Thoracic aorta (tissue), 2 donors: ENCODE measurements around the gene RCOR3. TPM values are rescaled to one million over a fixed set of nuclear protein-coding genes. Genes with fewer than 3 reads are reported as not detected.

Experiments
- ATAC-seq: fragments of 150-250 bp; one replicate; pipeline ENCODE4 v1.8.0; 2017; ENCODE audit warnings: low read depth; ENCODE audit not compliant: insufficient number of reproducible peaks, low FRiP score
- DNase-seq: peaks from one replicate; pipeline ENCODE4 v3.0.0-alpha.2; 2020; ENCODE audit warnings: low spot score
- H3K27ac ChIP-seq, 2 donors: fragments of 200-600 bp; sonication (generic); 1 replicate in 1 of 2; 2 replicates in 1 of 2; pipeline ENCODE4 v1.5.1; 2016; ENCODE audit warnings: mild to moderate bottlenecking in 2 of 2, moderate library complexity in 2 of 2
- H3K27me3 ChIP-seq: fragments of 200-600 bp; sonication (generic); replicated peaks from 2 replicates; pipeline ENCODE4 v1.6.0; 2016; ENCODE audit warnings: mild to moderate bottlenecking; ENCODE audit not compliant: insufficient read depth
- H3K36me3 ChIP-seq: fragments of 200-600 bp; sonication (generic); one replicate; pipeline ENCODE4 v1.5.1; 2016
- H3K4me1 ChIP-seq, 2 donors: fragments of 200-600 bp; sonication (generic); 1 replicate in 1 of 2; 2 replicates in 1 of 2; pipeline versions ENCODE4 v1.5.1 to v1.6.0; 2016; ENCODE audit warnings: low read depth in 2 of 2, mild to moderate bottlenecking in 1 of 2; ENCODE audit not compliant: control insufficient read depth in 1 of 2
- H3K4me3 ChIP-seq: fragments of 200-600 bp; sonication (generic); 2 replicates; pipeline ENCODE4 v1.5.1; 2016; ENCODE audit warnings: mild to moderate bottlenecking
- H3K9me3 ChIP-seq: fragments of 200-600 bp; sonication (generic); 2 replicates; pipeline ENCODE4 v1.5.1; 2016
- CTCF ChIP-seq: fragments of 200-600 bp; sonication (generic); IDR thresholded peaks from one replicate; pipeline ENCODE4 v1.5.1; 2019; ENCODE audit warnings: antibody characterized with exemption
- total RNA-seq, 2 donors: library from RNA; depleted of rRNA; stranded (reverse); fragments of >200 nt; gene quantifications; one replicate each; pipeline versions ENCODE4 v1.1.0 to v1.2.3, GENCODE V29; 2016

RCOR3 gene
- total RNA-seq, 2 donors from 2014 or later = 59.2 to 70.3 TPM

GRCh38 chr1:211359876-211360275 lies 100.7 kb downstream of the RCOR3 start:
- peaks cover 17 to 38% of the 10 kb centered on the region in 2 donors for H3K4me1 ChIP-seq
- peak overlapping the region; percentile 57 to 64 for H3K27ac ChIP-seq
- H3K9me3 ChIP-seq = no peaks in the 10 kb centered on the region
- H3K4me3 ChIP-seq = no peak overlapping the region
- DNase-seq (no peak), ATAC-seq (no peak)
- TF ChIP-seq CTCF = no peak
- peaks cover 17% of the 10 kb centered on the region for H3K36me3 ChIP-seq
- no peaks in the 10 kb centered on the region for H3K27me3 ChIP-seq

GRCh38 chr1:211361202-211361601 lies 102.0 kb downstream of the RCOR3 start:
- Histone ChIP-seq H3K27ac (peak overlapping the region in 1 of 2 donors; percentile 50), H3K4me3 (no peak overlapping the region), H3K27me3 (no peaks in the 10 kb centered on the region), H3K9me3 (no peaks in the 10 kb centered on the region), H3K36me3 (peaks cover 27% of the 10 kb centered on the region), H3K4me1 (peaks cover 17 to 36% of the 10 kb centered on the region in 2 donors)
- ATAC-seq (no peak), DNase-seq (no peak)
- TF ChIP-seq CTCF = no peak

Other genes starting within 250 kb of the RCOR3 start
- under 1 TPM in 1 of 2 donors, not detected in 1; 0.21 TPM for gene KCNH1, start 125.2 kb upstream of the RCOR3 start, total RNA-seq
- gene TRAF5, start 67.5 kb downstream of the RCOR3 start, total RNA-seq = 10 to 100 TPM; 55.8 to 62.7 TPM
- gene RD3, start 232.8 kb downstream of the RCOR3 start, total RNA-seq = under 1 TPM in 1 of 2 donors, not detected in 1; 0.41 TPM